Activated CD8-positive, alpha-beta T cell treated with anti-CD3 and anti-CD28 coated beads for 36 hours (primary cell): Measurements from ENCODE around the gene FAM111B. TPM values are rescaled to one million over a fixed set of nuclear protein-coding genes. Genes with fewer than 3 reads are reported as not detected.
"Not testable (repeated sequence)": the region's sequence is repeated elsewhere in the genome, so short reads cannot be mapped to it uniquely, and the experiment has no call there.

ENCODE experiments used
- ATAC-seq: fragments of 200-7000 bp; cut with Tn5 transposase; one replicate; pipeline ENCODE4 v1.10.0; 2021; ENCODE audit warnings: mild to moderate bottlenecking, moderate library complexity
- CTCF ChIA-PET: fragments of 350-600 bp; sonication (Branson Sonifier 250); formaldehyde crosslinking; loops from one replicate; lab custom pipeline; 2021; ENCODE audit warnings: antibody characterized with exemption; lab: Charles Lee
- POLR2A ChIA-PET: fragments of 350-600 bp; sonication (Branson Sonifier 250); formaldehyde crosslinking; loops from one replicate; lab custom pipeline; 2021; ENCODE audit warnings: antibody characterized with exemption; lab: Charles Lee
- DNase-seq: peaks from one replicate; pipeline ENCODE4 v3.0.0-alpha.2; 2020
- H3K27ac Mint-ChIP-seq: one replicate; pipeline ENCODE4 v1.8.0; 2021; ENCODE audit warnings: mild to moderate bottlenecking, mixed read lengths
- H3K27me3 Mint-ChIP-seq: one replicate; pipeline ENCODE4 v1.8.0; 2021; ENCODE audit warnings: mixed read lengths
- H3K36me3 Mint-ChIP-seq: one replicate; pipeline ENCODE4 v1.8.0; 2021; ENCODE audit warnings: low read depth, mixed read lengths
- H3K4me1 Mint-ChIP-seq: one replicate; pipeline ENCODE4 v1.8.0; 2021; ENCODE audit warnings: low read depth, mixed read lengths
- H3K4me3 Mint-ChIP-seq: one replicate; pipeline ENCODE4 v1.8.0; 2021; ENCODE audit warnings: mild to moderate bottlenecking, moderate library complexity, mixed read lengths
- H3K9me3 Mint-ChIP-seq: one replicate; pipeline ENCODE4 v1.8.0; 2021; ENCODE audit warnings: mixed read lengths
- intact Hi-C: fragments of 100-400 bp; cut with micrococcal nuclease; formaldehyde crosslinking; loops from one replicate; pipeline ENCODE4 v1.10.0; 2022
- total RNA-seq, 2 experiments: library from RNA; stranded (reverse); gene quantifications; one replicate each; pipeline ENCODE4 v1.2.3, GENCODE V29; 2021
- TF ChIP-seq, protein P1 (sequence below): fragments of 200-600 bp; IDR thresholded peaks from one replicate; pipeline ENCODE4 v1.8.0; 2022; ENCODE audit warnings: antibody characterized with exemption, mild to moderate bottlenecking

Gene FAM111B
- total RNA-seq, 2 experiments from 2014 or later, result 18.2 to 18.3 TPM

DNA sequence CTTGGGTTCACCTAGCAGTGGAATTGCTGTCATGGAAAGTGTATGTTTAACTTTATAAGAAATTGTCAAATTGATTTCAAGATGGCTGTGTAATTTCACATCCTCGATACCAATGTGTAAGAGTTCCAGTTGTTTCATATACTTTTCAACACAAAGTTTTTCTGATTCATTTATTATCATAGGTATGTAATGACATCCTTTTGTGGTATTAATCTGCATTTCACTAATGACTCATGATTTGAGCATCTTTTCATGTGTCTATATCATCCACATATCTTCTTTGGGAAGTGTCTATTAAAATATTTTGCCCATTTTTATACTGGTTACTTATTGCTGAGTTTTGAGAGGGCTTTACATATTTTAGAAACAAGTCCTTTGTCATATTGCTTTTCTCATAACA is 38.0 kb upstream of the FAM111B start:
- POLR2A ChIA-PET, result interaction anchor here (0.9 kb wide), 1 partner anchor 9 kb away, joined by 3 read pairs; no protein-coding TSS in a partner anchor
- H3K4me3 Mint-ChIP-seq, result no peak overlapping the region
- peaks cover 25% of the 10 kb centered on the region for H3K27me3 Mint-ChIP-seq
- H3K27ac Mint-ChIP-seq, result no peak overlapping the region
- DNase-seq, result no peak
- intact Hi-C loops, result loop anchor here (10.0 kb wide), 1 partner anchor 414 kb away; no protein-coding TSS in a partner anchor
- H3K9me3 Mint-ChIP-seq, result no peaks in the 10 kb centered on the region
- H3K36me3 Mint-ChIP-seq, result no peaks in the 10 kb centered on the region
- no peak for ATAC-seq
- TF ChIP-seq, protein P1, sequence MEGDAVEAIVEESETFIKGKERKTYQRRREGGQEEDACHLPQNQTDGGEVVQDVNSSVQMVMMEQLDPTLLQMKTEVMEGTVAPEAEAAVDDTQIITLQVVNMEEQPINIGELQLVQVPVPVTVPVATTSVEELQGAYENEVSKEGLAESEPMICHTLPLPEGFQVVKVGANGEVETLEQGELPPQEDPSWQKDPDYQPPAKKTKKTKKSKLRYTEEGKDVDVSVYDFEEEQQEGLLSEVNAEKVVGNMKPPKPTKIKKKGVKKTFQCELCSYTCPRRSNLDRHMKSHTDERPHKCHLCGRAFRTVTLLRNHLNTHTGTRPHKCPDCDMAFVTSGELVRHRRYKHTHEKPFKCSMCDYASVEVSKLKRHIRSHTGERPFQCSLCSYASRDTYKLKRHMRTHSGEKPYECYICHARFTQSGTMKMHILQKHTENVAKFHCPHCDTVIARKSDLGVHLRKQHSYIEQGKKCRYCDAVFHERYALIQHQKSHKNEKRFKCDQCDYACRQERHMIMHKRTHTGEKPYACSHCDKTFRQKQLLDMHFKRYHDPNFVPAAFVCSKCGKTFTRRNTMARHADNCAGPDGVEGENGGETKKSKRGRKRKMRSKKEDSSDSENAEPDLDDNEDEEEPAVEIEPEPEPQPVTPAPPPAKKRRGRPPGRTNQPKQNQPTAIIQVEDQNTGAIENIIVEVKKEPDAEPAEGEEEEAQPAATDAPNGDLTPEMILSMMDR, result no peak
- H3K4me1 Mint-ChIP-seq, result no peaks in the 10 kb centered on the region
- CTCF ChIA-PET, result interaction anchor here (1.0 to 2.2 kb wide), 2 partner anchors 11 to 28 kb away, joined by 3 to 10 read pairs; no protein-coding TSS in a partner anchor

DNA sequence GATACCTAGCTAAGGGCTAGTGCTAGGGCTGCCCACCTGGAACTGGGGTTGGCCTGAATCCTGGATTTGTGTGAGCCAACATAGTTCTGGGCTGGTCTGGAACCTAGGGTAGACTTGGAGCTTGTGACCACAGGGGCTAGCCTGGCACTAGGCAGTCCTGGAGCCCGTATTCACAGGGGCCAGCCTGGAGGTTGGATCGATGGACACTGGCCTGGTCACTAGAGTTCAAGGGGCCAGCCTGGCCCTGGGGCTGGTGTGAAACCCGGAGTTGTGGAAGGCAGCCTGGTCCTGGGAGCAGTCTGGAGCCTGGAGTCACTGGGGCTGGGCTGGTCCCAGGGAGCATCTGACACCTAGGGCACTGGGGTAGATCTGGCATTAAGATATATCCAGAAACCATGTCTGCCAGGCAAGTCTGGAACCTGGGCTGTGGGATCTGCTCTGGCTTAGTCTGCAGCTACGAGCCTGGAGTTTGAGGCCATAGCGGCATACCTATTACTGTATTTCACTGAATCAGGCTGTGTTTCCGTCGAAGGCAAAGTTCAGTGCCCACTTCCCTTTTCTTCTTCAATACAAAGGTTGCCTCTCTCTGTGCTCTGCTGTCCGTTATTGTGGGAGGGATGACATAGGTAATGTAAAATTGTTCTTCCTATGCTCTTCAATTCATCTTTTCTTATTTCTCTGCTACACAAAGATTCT is 30.0 kb upstream of the FAM111B start:
- no peaks in the 10 kb centered on the region for H3K9me3 Mint-ChIP-seq
- no peaks in the 10 kb centered on the region for H3K36me3 Mint-ChIP-seq
- ATAC-seq, result no peak
- no peak for DNase-seq
- H3K4me1 Mint-ChIP-seq, result peaks cover 1% of the 10 kb centered on the region
- ChIA-PET CTCF (interaction anchor here (1.3 to 1.7 kb wide), 3 partner anchors 19 to 59 kb away, joined by 3 to 4 read pairs (median 3); no protein-coding TSS in a partner anchor), POLR2A (no interaction called here)
- intact Hi-C loops, result no loop called here
- H3K27ac Mint-ChIP-seq, result no peak overlapping the region
- TF ChIP-seq, protein P1, result no peak
- no peak overlapping the region for H3K4me3 Mint-ChIP-seq
- H3K27me3 Mint-ChIP-seq, result peaks cover 22% of the 10 kb centered on the region

DNA sequence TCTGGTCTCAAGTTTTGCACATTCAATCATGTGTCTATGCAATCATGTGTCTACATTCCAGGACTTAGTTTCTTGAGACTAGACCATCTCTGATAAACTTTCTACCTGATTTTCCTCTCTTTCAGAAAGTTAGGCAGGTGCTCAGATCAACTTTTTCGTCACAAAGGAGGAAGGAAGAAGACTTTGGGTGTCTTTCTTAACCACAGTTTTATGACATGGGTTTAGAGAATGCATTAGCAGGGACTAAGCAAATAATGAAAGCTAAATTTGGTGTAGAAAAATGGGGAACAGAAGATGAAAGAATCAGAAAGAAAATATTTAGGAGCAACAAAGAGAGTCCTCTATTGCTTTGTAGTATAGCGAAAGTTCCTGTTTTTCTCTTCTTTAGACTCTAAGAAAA is 28.6 kb upstream of the FAM111B start:
- TF ChIP-seq, protein P1, result no peak
- no peaks in the 10 kb centered on the region for H3K9me3 Mint-ChIP-seq
- no peaks in the 10 kb centered on the region for H3K36me3 Mint-ChIP-seq
- peaks cover 1% of the 10 kb centered on the region for H3K4me1 Mint-ChIP-seq
- CTCF ChIA-PET, result interaction anchor here (1.2 to 2.2 kb wide), 5 partner anchors 18 to 107 kb away, joined by 3 to 9 read pairs (median 4); no protein-coding TSS in a partner anchor
- intact Hi-C loops, result no loop called here
- no peak for DNase-seq
- no peak overlapping the region for H3K27ac Mint-ChIP-seq
- POLR2A ChIA-PET, result no interaction called here
- peaks cover 25% of the 10 kb centered on the region for H3K27me3 Mint-ChIP-seq
- no peak for ATAC-seq
- H3K4me3 Mint-ChIP-seq, result no peak overlapping the region

DNA sequence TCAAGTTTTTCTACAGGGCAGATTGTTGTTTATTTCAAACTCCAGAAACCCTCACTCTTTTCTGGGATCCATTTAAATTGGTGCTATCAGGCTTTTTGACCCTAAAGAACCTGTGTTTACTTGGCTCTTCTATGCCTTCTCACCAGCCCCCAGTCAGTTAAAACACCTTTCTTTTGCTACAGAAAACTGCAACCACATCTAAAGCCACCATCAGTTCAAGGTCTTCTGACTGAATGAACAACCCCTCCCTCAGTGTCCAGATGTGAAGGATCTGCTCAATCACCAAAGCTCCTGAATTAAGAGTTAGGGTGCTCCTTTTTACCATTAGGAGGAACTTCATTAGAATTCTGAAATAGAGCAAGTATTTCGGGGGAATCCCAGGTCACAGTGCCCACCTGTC is 28.0 kb upstream of the FAM111B start:
- Mint-ChIP-seq H3K4me3 (no peak overlapping the region), H3K27ac (no peak overlapping the region), H3K27me3 (peaks cover 24% of the 10 kb centered on the region), H3K4me1 (peaks cover 1% of the 10 kb centered on the region), H3K9me3 (no peaks in the 10 kb centered on the region), H3K36me3 (no peaks in the 10 kb centered on the region)
- ChIA-PET POLR2A (no interaction called here), CTCF (interaction anchor here (1.2 to 2.2 kb wide), 5 partner anchors 19 to 107 kb away, joined by 3 to 9 read pairs (median 5); no protein-coding TSS in a partner anchor)
- ATAC-seq (no peak), DNase-seq (no peak)
- intact Hi-C loops, result no loop called here
- TF ChIP-seq, protein P1, result no peak

DNA sequence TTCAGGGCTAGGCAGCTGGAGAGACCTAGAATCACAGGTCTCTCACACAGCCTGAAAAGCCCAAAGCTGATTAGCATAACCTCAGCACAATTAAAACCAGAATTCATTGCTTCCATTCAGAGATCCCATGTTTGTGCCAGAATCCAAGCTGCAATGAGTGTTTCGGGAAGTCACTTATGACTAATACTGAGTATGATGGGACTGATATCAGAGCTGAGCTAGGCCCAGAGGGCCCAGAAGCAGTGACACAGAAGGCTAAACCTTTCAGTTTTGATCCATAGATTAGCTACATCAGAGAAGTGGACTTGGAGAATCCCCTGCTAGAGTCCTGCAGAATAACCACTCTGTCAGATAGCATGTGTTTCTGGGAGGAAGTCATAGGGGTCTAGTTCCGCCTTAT is 26.6 kb upstream of the FAM111B start:
- H3K4me1 Mint-ChIP-seq, intact Hi-C loops, ATAC-seq, H3K36me3 Mint-ChIP-seq, H3K27ac Mint-ChIP-seq, H3K4me3 Mint-ChIP-seq, POLR2A ChIA-PET, DNase-seq, H3K9me3 Mint-ChIP-seq: not testable (repeated sequence)
- H3K27me3 Mint-ChIP-seq, result peaks cover 18% of the 10 kb centered on the region
- CTCF ChIA-PET, result interaction anchor here (1.2 to 2.0 kb wide), 3 partner anchors 27 to 78 kb away, joined by 4 to 9 read pairs (median 5); no protein-coding TSS in a partner anchor

DNA sequence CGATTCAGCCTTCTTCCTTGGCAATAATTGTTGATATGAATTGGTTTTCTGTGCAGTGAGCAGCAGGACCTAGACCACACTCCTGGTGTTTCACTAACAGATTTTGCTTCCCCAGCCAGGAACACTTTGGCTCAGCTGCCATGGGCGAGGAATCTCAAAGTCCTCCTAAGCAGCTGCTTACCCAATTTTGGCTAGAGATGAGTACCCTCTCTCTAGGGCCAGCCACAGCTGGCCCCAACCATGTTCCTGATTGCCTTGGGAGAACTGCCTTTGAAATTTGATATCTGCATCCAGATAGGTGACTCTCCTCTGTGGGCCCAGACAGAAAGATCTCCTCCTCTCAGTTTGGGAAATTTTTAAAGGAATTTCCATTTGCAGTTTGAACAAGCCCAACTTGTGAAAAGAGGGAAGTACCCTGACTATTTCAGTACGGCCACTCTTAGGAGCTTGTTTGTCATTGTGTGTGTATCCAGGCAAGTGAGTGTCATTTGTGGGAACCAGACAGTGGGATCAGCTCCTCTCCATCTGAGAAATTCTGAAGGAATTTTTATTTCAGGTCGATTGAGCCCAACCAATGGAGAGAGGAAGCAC is 25.5 kb upstream of the FAM111B start:
- POLR2A ChIA-PET, result not testable (repeated sequence)

DNA sequence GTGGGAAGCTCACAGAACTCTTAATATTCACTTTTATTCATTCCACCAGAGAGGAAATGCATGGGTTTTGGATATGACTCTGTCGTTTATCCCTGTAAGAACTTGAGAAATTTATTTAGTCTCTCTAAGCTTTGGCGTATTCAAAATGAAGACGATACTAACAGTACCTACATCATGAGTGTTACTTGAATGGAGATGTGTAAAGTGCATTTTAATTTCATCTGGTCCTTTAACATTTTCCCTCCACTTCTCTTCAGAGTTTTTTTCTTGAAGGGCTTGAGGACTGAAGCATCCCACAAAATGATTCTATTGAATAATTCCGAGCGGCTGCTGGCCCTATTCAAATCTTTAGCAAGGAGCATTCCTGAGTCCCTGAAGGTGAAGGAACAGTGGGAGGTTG is 21.0 kb upstream of the FAM111B start, which contains the start of gene GLYATL1B:
GLYATL1B (plus strand) TSS at position 301 of the 400 bp plus-strand sequence; CDS start at position 301, 0 bp downstream.
- POLR2A ChIA-PET, result interaction anchor here (0.6 kb wide), 1 partner anchor 284 kb away, joined by 3 read pairs; no protein-coding TSS in a partner anchor
- H3K27ac Mint-ChIP-seq, H3K4me3 Mint-ChIP-seq, H3K36me3 Mint-ChIP-seq, H3K27me3 Mint-ChIP-seq, H3K4me1 Mint-ChIP-seq, intact Hi-C loops, DNase-seq, ATAC-seq, CTCF ChIA-PET, H3K9me3 Mint-ChIP-seq: not testable (repeated sequence)

More for the DNA sequence above, 25.5 kb upstream of the FAM111B start:
- H3K4me3 Mint-ChIP-seq, DNase-seq, ATAC-seq, H3K27ac Mint-ChIP-seq, H3K4me1 Mint-ChIP-seq, H3K9me3 Mint-ChIP-seq, intact Hi-C loops, H3K36me3 Mint-ChIP-seq: not testable (repeated sequence)
- CTCF ChIA-PET, result interaction anchor here (2.0 kb wide), 1 partner anchor 77 kb away, joined by 9 read pairs; no protein-coding TSS in a partner anchor
- peaks cover 15% of the 10 kb centered on the region for H3K27me3 Mint-ChIP-seq
